GM19397 (cell line): Measurements from ENCODE around the gene CFL1.
"Not testable (repeated sequence)": the region's sequence is repeated elsewhere in the genome, so short reads cannot be mapped to it uniquely, and the experiment has no call there.

Experiments
- ATAC-seq: cut with Tn5 transposase; IDR thresholded peaks from one replicate; pipeline ENCODE4 v1.9.1; 2021; ENCODE audit warnings: mild to moderate bottlenecking, moderate library complexity; ENCODE audit not compliant: unreplicated experiment

CFL1 gene

GRCh38 chr11:65857853-65858680 lies at the start of gene CFL1:
Gene CFL1 (minus strand): TSS chr11:65858180. CDS start chr11:65858099, 81 bp downstream.
- ATAC-seq, result peak; percentile 42

GRCh38 chr11:65906602-65907001 lies 48.6 kb upstream of the CFL1 start:
- no peak for ATAC-seq

DNA sequence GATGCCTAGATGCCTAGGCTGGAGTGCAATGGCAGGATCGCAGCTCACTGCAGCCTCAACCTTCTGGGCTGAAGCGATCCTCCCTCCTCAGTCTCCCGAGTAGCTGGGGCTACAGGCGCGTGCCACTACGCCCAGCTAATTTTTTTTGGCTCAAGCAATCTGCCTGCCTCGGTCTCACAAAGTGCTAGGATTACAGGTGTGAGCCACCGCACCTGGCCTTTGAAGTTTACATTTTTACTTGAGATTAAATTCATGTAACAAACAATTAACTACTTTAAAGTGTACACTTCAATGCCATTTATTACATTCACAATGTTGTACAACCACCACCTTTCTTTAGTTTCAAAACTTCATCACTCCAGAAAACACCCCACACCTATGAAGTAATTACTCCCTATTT lies 45.7 kb upstream of the CFL1 start:
- ATAC-seq, result no peak

DNA sequence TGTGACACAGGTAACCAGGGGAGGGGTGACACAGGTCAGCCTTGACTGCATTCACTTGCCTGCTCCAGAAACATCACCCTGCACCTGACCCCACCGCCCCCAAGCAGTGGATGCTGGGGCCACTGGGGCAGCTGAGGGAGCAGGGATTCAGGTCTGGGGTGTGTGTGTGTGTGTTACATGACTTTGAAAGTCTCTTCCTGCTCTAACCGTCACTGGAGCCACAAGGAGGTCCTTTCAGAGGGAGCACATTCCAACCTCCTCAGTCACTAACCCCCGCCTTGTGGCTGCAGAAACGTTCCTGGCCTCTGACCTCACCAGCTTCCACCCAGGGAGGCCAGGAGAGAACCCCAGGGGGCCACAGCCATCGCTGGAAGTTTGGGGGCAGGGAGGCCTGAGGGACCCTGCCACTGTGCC lies 45.1 kb upstream of the CFL1 start:
- no peak for ATAC-seq

DNA sequence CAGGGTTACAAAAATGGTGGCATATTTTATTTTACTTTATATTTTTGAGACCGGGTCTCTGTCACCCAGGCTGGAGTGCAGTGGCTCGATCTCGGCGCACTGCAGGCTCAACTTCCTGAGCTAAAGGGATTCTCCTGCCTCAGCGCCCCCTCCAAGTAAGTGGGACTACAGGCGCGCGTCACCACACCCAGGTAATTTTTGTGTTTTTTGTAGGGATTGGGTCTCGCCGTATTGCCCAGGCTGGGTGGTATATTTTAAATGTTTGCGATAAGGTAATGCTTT lies 42.9 kb upstream of the CFL1 start:
- ATAC-seq, result no peak

GRCh38 chr11:65900125-65900898 lies 42.3 kb upstream of the CFL1 start, which contains the start of gene FOSL1:
Gene FOSL1 (minus strand): TSS chr11:65900388. CDS start chr11:65900339, 49 bp downstream.
- peak; percentile 70 for ATAC-seq

- ATAC-seq, result no peak
These were observed 41.6 kb upstream of the CFL1 start for GRCh38 chr11:65899356-65900124.

- ATAC-seq, result no peak
These were observed 40.8 kb upstream of the CFL1 start for GRCh38 chr11:65898656-65899355.

GRCh38 chr11:65897020-65897471 lies 39.1 kb upstream of the CFL1 start:
- ATAC-seq, result no peak

- no peak for ATAC-seq
These were observed 38.3 kb upstream of the CFL1 start for GRCh38 chr11:65896034-65896999.

- no peak for ATAC-seq
These were observed 37.6 kb upstream of the CFL1 start for GRCh38 chr11:65895482-65895981.

GRCh38 chr11:65894034-65894591 lies 36.1 kb upstream of the CFL1 start:
- no peak for ATAC-seq

- no peak for ATAC-seq
These were observed 34.8 kb upstream of the CFL1 start for GRCh38 chr11:65892661-65893317.

- not testable (repeated sequence) for ATAC-seq
These were observed 34.2 kb upstream of the CFL1 start for GRCh38 chr11:65892137-65892540.

GRCh38 chr11:65891219-65892136 lies 33.5 kb upstream of the CFL1 start:
- ATAC-seq, result no peak

GRCh38 chr11:65890324-65891218 lies 32.6 kb upstream of the CFL1 start, which contains the start of gene CCDC85B:
Gene CCDC85B (plus strand): TSS chr11:65890673. CDS start chr11:65890784, 111 bp downstream.
- ATAC-seq, result peak; percentile 47
